Effector memory CD8-positive, alpha-beta T cell (primary cell): ENCODE measurements around the gene DPP10.

Experiments used
- ATAC-seq: fragments of 150-1000 bp; cut with Tn5 transposase; replicated peaks from 2 replicates; pipeline ENCODE4 v1.10.0; 2021; ENCODE audit warnings: mild to moderate bottlenecking, moderate library complexity
- DNase-seq, 3 experiments: peaks; one replicate each; pipeline ENCODE4 v3.0.0; 2021
- H3K27ac Mint-ChIP-seq, 2 donors: one replicate each; pipeline ENCODE4 v1.8.0; 2022; ENCODE audit warnings: mild to moderate bottlenecking in 2 of 2, mixed read lengths in 2 of 2, moderate library complexity in 2 of 2
- H3K27me3 Mint-ChIP-seq, 2 donors: one replicate each; pipeline ENCODE4 v1.8.0; 2022; ENCODE audit warnings: mixed read lengths in 2 of 2
- H3K36me3 Mint-ChIP-seq: one replicate; pipeline ENCODE4 v1.8.0; 2022; ENCODE audit warnings: mild to moderate bottlenecking, moderate library complexity, mixed read lengths; ENCODE audit not compliant: insufficient read depth
- H3K4me1 Mint-ChIP-seq, 2 donors: one replicate each; pipeline ENCODE4 v1.8.0; 2022; ENCODE audit warnings: low read depth in 2 of 2, mixed read lengths in 2 of 2
- H3K4me3 Mint-ChIP-seq, 2 donors: one replicate each; pipeline ENCODE4 v1.8.0; 2022; ENCODE audit warnings: mild to moderate bottlenecking in 2 of 2, mixed read lengths in 2 of 2, moderate library complexity in 2 of 2
- H3K9me3 Mint-ChIP-seq, 2 donors: one replicate each; pipeline ENCODE4 v1.8.0; 2022; ENCODE audit warnings: mixed read lengths in 2 of 2

Gene DPP10

GRCh38 chr2:115574667-115575066 lies 1132.2 kb downstream of the DPP10 start:
- Mint-ChIP-seq H3K4me1 (no peaks in the 10 kb centered on the region), H3K4me3 (no peak overlapping the region), H3K9me3 (peaks cover 11 to 13% of the 10 kb centered on the region in 2 donors), H3K27me3 (no peaks in the 10 kb centered on the region), H3K36me3 (no peaks in the 10 kb centered on the region), H3K27ac (no peak overlapping the region)
- DNase-seq: no peak
- no peak for ATAC-seq

- Mint-ChIP-seq H3K36me3 (no peaks in the 10 kb centered on the region), H3K4me1 (no peaks in the 10 kb centered on the region), H3K9me3 (peaks cover 6 to 7% of the 10 kb centered on the region in 2 donors), H3K27me3 (no peaks in the 10 kb centered on the region), H3K4me3 (no peak overlapping the region), H3K27ac (no peak overlapping the region)
- DNase-seq (no peak), ATAC-seq (no peak)
These were observed 1138.3 kb downstream of the DPP10 start for GRCh38 chr2:115580784-115581183.

GRCh38 chr2:115584507-115584906 lies 1142.1 kb downstream of the DPP10 start:
- ATAC-seq (no peak), DNase-seq (no peak)
- no peak overlapping the region for H3K27ac Mint-ChIP-seq
- no peaks in the 10 kb centered on the region for H3K36me3 Mint-ChIP-seq
- H3K4me1 Mint-ChIP-seq: no peaks in the 10 kb centered on the region
- H3K9me3 Mint-ChIP-seq: peaks cover 3 to 15% of the 10 kb centered on the region in 2 donors
- H3K27me3 Mint-ChIP-seq: no peaks in the 10 kb centered on the region
- H3K4me3 Mint-ChIP-seq: no peak overlapping the region

- ATAC-seq (no peak), DNase-seq (no peak)
- no peak overlapping the region for H3K27ac Mint-ChIP-seq
- H3K4me1 Mint-ChIP-seq: no peaks in the 10 kb centered on the region
- no peaks in the 10 kb centered on the region for H3K36me3 Mint-ChIP-seq
- H3K4me3 Mint-ChIP-seq: no peak overlapping the region
- peaks cover 3 to 23% of the 10 kb centered on the region in 2 donors for H3K9me3 Mint-ChIP-seq
- no peaks in the 10 kb centered on the region for H3K27me3 Mint-ChIP-seq
These were observed 1154.4 kb downstream of the DPP10 start for GRCh38 chr2:115596659-115597375.

- Mint-ChIP-seq H3K27me3 (no peaks in the 10 kb centered on the region), H3K4me1 (no peaks in the 10 kb centered on the region), H3K27ac (no peak overlapping the region)
These were observed 1160.8 kb downstream of the DPP10 start for GRCh38 chr2:115603285-115603684.

DNA sequence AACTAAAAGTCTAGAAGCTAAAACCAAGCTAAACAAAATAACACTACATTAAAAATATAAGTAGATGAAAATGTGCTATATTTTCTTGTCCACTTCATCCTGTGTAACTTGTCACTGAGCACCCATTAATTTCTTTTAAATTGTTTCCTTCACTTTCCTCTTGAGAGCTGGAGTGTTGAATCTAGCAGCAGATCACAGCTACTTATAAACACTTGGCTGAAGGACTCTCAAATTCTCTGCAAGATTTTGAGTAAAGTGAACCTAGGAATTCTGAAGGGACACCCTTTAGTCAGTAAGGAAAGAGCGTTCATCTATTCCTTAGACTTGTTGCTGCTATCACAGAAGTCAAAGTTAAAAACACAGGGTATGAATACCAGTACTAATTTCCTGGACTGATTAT lies 1163.9 kb downstream of the DPP10 start:
- peaks cover 9 to 17% of the 10 kb centered on the region in 2 donors for H3K9me3 Mint-ChIP-seq
- peaks cover 4% of the 10 kb centered on the region for H3K36me3 Mint-ChIP-seq
- no peaks in the 10 kb centered on the region for H3K4me1 Mint-ChIP-seq
- no peaks in the 10 kb centered on the region for H3K27me3 Mint-ChIP-seq
- no peak overlapping the region for H3K27ac Mint-ChIP-seq
- ATAC-seq (no peak), DNase-seq (no peak)
- H3K4me3 Mint-ChIP-seq: no peak overlapping the region

More at GRCh38 chr2:115603285-115603684, 1160.8 kb downstream of the DPP10 start:
- ATAC-seq: no peak
- Mint-ChIP-seq H3K36me3 (peaks cover 4% of the 10 kb centered on the region), H3K4me3 (no peak overlapping the region), H3K9me3 (peaks cover 4 to 5% of the 10 kb centered on the region in 2 donors)
- no peak for DNase-seq

DNA sequence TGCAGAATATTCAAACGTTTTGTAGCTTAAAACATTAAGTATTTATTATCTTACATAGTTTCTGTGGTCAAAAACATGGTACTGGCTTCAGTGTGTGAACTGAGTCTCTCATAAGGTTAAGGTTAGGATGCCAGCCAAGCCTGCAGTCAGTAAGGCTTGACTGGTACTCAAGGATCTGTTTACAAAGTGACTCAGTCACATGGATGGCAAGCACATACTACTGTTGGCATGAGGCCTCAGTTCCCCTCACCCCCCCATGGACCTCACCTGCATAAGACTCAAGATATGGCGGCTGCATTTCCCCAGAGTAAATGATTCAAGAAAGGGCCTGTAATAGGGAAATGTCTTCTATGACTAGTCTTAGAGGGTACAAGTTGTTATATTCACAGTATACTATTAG lies 1167.5 kb downstream of the DPP10 start:
- H3K36me3 Mint-ChIP-seq: no peaks in the 10 kb centered on the region
- no peaks in the 10 kb centered on the region for H3K4me1 Mint-ChIP-seq
- no peak for ATAC-seq
- H3K4me3 Mint-ChIP-seq: no peak overlapping the region
- no peaks in the 10 kb centered on the region for H3K27me3 Mint-ChIP-seq
- no peak overlapping the region for H3K27ac Mint-ChIP-seq
- DNase-seq: no peak
- peaks cover 17 to 25% of the 10 kb centered on the region in 2 donors for H3K9me3 Mint-ChIP-seq

- no peak for DNase-seq
- Mint-ChIP-seq H3K27ac (no peak overlapping the region), H3K4me3 (no peak overlapping the region), H3K36me3 (no peaks in the 10 kb centered on the region), H3K4me1 (no peaks in the 10 kb centered on the region), H3K9me3 (peaks cover 17 to 25% of the 10 kb centered on the region in 2 donors), H3K27me3 (no peaks in the 10 kb centered on the region)
- ATAC-seq: no peak
These were observed 1168.4 kb downstream of the DPP10 start for GRCh38 chr2:115610888-115611287.

- H3K9me3 Mint-ChIP-seq: peaks cover 4 to 18% of the 10 kb centered on the region in 2 donors
These were observed 1181.9 kb downstream of the DPP10 start for GRCh38 chr2:115624332-115624731.

GRCh38 chr2:115634578-115634977 lies 1192.1 kb downstream of the DPP10 start:
- H3K27me3 Mint-ChIP-seq: no peaks in the 10 kb centered on the region
- H3K4me3 Mint-ChIP-seq: no peak overlapping the region
- ATAC-seq (no peak), DNase-seq (no peak)
- H3K9me3 Mint-ChIP-seq: peaks cover 14 to 18% of the 10 kb centered on the region in 2 donors
- peaks cover 5% of the 10 kb centered on the region for H3K36me3 Mint-ChIP-seq
- H3K4me1 Mint-ChIP-seq: no peaks in the 10 kb centered on the region
- H3K27ac Mint-ChIP-seq: no peak overlapping the region

More at GRCh38 chr2:115624332-115624731, 1181.9 kb downstream of the DPP10 start:
- H3K4me3 Mint-ChIP-seq: no peak overlapping the region
- H3K27me3 Mint-ChIP-seq: no peaks in the 10 kb centered on the region
- no peaks in the 10 kb centered on the region for H3K36me3 Mint-ChIP-seq
- no peaks in the 10 kb centered on the region for H3K4me1 Mint-ChIP-seq
- DNase-seq (no peak), ATAC-seq (no peak)
- no peak overlapping the region for H3K27ac Mint-ChIP-seq

DNA sequence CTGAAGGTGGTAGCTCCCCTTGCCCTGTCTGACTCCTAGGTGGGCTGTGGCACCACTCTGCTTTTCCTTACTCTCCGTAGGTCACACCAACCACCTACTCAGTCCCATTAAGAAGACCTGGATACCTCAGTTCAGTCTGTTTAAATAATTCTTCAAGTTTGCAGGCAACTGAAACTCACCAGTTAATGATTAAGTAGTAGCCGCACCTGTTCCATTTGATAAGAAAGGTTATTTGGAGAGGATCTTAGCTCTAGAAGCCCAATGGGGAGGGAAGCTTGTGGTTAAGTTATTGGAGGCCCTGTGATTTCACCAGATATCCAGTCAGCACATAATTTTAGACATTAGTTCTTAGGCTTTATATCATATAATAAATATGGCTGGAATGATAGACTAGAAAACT lies 1193.0 kb downstream of the DPP10 start:
- peaks cover 14 to 18% of the 10 kb centered on the region in 2 donors for H3K9me3 Mint-ChIP-seq
- H3K4me3 Mint-ChIP-seq: no peak overlapping the region
- no peaks in the 10 kb centered on the region for H3K4me1 Mint-ChIP-seq
- ATAC-seq (no peak), DNase-seq (no peak)
- H3K27me3 Mint-ChIP-seq: no peaks in the 10 kb centered on the region
- H3K27ac Mint-ChIP-seq: no peak overlapping the region
- H3K36me3 Mint-ChIP-seq: peaks cover 5% of the 10 kb centered on the region

DNA sequence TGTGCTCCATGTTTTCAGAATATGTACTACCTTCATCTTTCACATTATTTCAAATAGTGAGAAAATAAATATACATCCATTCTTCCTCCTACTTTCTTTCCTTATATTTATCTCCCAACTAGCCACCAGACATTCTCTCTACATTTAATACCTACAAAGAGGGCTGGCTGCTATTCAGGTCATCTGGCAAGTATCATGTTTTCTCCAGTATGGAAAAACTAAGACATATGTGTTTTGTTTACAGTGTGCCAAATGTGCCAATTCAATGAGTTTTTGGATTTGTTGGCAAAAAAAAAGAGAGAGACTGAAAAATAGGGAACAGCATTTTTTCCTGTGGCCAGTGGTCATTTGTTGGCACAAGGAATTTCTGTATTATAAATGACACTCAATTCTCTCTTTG lies 1207.3 kb downstream of the DPP10 start:
- Mint-ChIP-seq H3K4me3 (no peak overlapping the region), H3K4me1 (no peaks in the 10 kb centered on the region), H3K27me3 (no peaks in the 10 kb centered on the region), H3K36me3 (no peaks in the 10 kb centered on the region), H3K9me3 (peaks cover 8 to 15% of the 10 kb centered on the region in 2 donors), H3K27ac (no peak overlapping the region)
- DNase-seq (no peak), ATAC-seq (no peak)

GRCh38 chr2:115650827-115651226 lies 1208.4 kb downstream of the DPP10 start:
- DNase-seq (no peak), ATAC-seq (no peak)
- H3K27me3 Mint-ChIP-seq: no peaks in the 10 kb centered on the region
- no peak overlapping the region for H3K4me3 Mint-ChIP-seq
- H3K9me3 Mint-ChIP-seq: peaks cover 8 to 13% of the 10 kb centered on the region in 2 donors
- H3K4me1 Mint-ChIP-seq: no peaks in the 10 kb centered on the region
- no peak overlapping the region for H3K27ac Mint-ChIP-seq
- no peaks in the 10 kb centered on the region for H3K36me3 Mint-ChIP-seq

DNA sequence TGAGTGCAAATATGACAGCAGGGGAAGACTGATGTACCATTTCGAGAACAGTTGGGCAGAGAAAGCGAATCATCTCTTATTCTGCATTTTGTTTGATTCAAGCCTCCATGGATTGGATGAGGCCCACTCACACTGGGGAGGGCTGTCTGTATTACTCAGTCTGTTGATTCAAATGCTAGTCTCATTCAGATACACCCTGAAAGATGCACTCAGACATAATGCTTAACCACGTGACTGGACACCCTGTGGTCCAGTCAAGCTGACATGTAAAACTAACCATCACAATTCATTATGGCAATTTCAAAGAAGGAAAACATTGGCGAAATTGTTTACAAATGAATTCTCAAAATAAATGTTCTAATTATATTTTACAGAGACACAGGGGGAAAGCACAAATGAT lies 1210.2 kb downstream of the DPP10 start:
- ATAC-seq (no peak), DNase-seq (no peak)
- no peak overlapping the region for H3K4me3 Mint-ChIP-seq
- H3K27me3 Mint-ChIP-seq: no peaks in the 10 kb centered on the region
- no peaks in the 10 kb centered on the region for H3K36me3 Mint-ChIP-seq
- H3K27ac Mint-ChIP-seq: no peak overlapping the region
- H3K9me3 Mint-ChIP-seq: peaks cover 7 to 8% of the 10 kb centered on the region in 2 donors
- H3K4me1 Mint-ChIP-seq: no peaks in the 10 kb centered on the region
